Activated T-cell treated with anti-CD3 and anti-CD28 coated beads for 4 hours (primary cell): Measurements from ENCODE around the gene RXYLT1.
"Not testable (repeated sequence)": the region's sequence is repeated elsewhere in the genome, so short reads cannot be mapped to it uniquely, and the experiment has no call there.

Experiments used
- DNase-seq: peaks from one replicate; pipeline ENCODE4 v3.0.0-alpha.2; 2020

The RXYLT1 gene, protein sequence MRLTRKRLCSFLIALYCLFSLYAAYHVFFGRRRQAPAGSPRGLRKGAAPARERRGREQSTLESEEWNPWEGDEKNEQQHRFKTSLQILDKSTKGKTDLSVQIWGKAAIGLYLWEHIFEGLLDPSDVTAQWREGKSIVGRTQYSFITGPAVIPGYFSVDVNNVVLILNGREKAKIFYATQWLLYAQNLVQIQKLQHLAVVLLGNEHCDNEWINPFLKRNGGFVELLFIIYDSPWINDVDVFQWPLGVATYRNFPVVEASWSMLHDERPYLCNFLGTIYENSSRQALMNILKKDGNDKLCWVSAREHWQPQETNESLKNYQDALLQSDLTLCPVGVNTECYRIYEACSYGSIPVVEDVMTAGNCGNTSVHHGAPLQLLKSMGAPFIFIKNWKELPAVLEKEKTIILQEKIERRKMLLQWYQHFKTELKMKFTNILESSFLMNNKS

DNA sequence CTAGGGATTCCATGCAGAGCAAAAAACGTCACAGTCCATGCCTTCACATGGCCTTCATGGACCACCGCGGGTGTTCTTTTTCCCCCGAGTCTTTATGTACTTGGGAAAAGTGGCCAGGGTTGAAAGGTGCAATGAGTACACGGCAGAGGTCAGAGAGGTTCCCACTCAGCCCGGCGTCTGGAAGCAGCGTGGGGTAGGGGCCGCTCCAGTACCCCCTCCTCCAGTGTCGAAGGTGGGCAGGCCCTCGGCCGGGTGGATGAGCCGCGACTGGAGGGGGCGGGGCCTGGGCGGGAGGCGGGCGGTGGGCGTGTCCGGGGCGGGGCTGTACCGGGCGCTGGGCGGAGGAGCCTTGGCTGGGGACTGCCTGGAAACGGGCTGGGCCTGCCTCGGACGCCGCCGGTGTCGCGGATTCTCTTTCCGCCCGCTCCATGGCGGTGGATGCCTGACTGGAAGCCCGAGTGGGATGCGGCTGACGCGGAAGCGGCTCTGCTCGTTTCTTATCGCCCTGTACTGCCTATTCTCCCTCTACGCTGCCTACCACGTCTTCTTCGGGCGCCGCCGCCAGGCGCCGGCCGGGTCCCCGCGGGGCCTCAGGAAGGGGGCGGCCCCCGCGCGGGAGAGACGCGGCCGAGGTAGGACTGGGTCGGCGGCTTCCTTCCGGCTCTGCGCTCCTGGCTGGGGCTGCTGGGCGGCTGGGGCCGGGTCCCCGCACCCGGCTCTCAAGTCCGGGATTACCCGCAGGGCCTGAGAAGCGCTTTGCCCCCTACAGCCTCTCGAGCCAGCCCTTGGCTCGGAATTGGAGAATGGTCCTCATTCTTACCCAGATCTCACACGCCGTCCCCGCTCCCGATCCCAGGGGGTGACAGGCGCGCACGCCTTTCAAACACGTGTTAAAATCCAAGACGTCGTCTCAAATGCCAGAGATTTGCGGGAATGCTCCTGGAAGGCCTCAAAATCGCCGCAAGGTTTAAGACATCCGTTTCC is at the start of gene RXYLT1:
Gene RXYLT1 (plus strand): TSS at position 412 of the 984 bp plus-strand sequence. CDS start 52 bp downstream, at position 464.
- peak; percentile 72 for DNase-seq

DNA sequence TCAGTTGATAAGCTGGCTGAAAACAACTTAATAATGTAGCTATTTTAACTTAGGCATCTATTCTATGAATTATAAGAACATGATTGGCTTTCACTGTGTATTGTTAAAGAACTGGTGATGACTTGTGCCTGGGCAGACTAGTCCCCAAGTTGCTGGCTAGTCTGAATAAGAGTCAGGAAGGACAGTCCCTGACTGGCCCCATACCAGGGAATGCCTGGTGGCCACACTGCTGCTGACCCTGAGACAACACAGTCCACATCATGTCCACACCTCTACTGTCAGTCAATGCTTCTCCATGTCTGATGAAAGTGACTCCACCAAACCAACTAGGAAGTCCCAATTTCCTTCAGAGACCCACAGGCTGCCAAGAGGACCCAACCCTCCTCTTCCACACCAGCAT is 46.9 kb upstream of the RXYLT1 start:
- not testable (repeated sequence) for DNase-seq

DNA sequence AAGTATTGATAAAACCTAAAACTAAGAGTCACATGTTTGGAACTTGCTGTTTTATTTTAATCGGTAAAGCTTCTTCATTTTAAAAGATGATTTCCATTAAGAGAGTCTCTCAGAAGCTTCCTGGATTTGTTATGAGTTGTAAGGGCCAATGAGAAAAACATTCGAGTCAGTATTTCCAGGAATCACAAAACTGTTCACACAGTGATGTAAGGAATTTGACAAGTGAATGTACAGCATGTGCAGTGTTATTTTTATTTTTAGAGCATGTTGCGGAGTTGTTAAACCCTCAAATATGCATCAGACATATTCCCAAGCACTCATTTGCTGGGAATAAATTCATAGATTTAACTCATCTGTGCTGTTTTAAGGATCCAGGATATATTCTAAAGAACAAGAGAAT is 46.1 kb upstream of the RXYLT1 start:
- not testable (repeated sequence) for DNase-seq

DNA sequence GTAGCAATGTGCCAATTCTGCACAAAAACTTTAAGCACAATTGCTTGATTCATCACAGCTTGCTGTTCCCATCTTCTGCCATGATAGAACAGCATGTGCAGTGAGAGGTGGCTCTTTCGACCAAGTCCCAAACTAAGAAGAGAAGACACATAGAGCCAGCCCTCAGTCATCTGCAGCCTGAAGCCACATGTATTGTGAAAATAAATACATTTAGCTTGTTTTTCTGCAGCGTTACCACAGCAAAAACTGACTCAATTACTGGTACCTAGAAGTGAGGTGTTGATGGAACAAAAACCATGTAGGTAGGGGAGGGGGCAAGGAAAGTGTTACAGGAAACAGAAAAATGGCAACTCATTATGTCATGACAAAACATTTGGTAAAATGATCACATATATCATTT is 39.2 kb upstream of the RXYLT1 start:
- not testable (repeated sequence) for DNase-seq

DNA sequence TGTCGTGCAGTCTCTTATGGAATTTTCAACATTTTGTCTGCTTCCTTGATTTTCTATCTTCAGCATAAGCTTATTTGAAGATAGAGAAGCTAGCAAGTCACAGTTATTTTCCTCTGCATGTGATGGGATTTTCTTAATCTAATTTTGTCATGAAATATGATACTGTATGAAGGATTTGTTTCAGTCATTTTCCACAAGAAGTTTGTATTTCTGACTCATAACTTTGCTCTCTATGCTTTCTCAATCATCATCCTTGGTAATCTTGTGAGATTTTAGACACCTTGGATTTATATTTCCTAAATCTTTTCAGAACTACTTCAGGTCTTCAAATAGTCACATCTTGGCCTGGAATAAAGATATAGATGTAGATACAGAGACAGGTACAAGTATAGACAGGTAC is 38.3 kb upstream of the RXYLT1 start:
- not testable (repeated sequence) for DNase-seq

DNA sequence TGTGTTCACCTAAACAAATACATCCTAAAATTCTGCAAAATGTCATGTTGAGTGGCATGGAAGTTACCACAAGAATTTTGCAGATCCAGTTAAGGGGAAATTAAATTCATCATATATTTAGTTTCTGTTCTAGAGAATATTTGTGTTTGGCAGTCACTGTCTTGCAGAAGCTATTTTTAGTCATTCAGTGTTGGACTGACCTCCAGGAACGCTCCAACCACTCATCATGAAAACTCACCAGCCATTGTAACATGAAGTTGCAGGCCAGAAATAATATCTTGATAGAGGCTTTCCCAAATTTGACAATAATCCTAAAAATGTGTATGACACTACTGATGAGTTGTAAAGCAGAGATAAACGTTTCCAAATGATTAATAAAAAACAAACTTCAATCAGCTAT is 35.6 kb upstream of the RXYLT1 start:
- not testable (repeated sequence) for DNase-seq

DNA sequence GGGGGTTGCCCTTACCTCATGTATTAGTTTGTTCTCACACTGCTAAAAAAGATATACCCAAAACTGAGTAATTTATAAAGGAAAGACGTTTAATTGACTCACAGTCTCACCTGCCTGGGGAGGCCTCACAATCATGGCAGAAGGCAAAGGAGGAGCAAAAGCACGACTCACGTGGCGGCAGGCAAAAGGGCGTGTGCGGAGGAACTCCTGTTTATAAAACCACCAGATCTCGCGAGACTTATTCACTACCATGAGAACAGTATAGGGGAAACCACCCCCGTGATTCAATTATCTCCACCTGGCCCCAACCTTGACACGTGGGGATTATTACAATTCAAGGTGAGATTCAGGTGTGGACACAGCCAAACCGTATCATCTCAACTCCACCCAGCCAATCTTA is 33.2 kb upstream of the RXYLT1 start:
- DNase-seq: not testable (repeated sequence)

DNA sequence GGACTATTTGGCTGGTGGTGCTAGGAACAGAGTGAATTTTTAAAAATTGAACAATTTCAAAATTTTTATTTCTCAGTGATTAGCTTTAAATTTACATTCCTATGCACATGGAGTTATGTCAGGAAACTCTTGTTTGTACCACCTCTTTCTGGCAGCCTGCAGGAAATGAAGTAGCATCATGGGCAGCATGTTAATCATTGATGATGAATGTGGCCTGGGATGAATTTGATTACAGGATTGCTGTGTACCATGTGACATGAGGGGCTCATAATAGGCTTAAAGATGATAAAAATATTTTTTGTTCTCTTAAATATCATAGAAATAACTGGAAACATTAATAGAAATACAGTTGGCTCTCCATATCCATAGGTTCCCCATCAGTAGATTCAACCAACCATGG is 32.6 kb upstream of the RXYLT1 start:
- DNase-seq: not testable (repeated sequence)

DNA sequence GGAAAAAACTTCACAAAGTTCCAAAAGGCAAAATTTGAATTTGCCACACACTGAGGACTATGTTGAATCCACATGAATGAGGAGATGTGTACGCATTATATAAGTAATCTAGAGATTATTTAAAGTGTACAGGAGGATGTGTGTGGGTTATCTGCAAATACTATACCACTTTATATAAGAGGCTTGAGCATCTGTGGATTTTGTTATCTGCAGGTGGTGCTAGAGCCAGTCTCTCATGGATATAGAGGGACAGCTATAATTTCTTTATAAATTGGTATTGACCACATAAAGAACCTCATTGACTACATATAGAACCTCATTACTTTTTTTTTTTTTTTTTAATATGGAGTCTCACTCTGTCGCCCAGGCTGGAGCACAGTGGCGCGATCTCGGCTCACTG is 32.2 kb upstream of the RXYLT1 start:
- DNase-seq: no peak

DNA sequence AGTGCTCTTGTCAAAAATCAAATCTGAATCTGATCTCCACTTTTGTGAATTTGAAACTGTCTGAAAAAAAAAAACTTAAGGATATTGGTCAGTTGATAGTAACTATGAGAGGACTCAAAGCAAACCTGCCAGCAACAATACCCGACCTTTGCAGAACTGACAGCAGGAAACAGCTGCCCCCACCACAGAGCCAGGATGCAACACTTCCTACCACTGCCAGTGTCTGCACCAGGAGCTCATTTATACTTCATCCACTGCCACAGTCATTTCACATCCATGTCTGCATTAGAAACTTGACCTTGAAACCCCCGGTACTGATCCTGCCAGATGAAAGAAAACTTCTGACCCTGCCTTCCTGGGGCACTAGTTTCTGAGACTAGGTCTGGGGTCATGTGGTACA is 27.4 kb upstream of the RXYLT1 start:
- no peak for DNase-seq

DNA sequence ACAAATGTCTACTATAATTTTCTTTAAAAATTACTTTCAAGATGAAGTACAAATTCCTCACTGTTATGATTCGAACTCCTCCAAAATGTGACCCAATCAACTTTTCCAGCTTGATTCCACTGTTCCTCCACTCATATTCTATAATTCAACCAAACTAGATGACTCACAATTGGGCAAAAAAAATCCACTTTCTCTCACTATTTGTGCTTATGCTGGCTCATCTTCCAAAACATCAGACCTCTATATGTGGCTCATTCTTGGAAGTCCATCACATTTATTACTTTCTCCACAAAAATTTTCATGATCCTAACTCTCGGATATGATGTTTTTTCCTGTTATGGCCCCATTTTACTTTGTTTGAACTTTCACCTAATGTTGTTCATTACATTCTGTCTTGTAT is 26.9 kb upstream of the RXYLT1 start:
- DNase-seq: no peak

DNA sequence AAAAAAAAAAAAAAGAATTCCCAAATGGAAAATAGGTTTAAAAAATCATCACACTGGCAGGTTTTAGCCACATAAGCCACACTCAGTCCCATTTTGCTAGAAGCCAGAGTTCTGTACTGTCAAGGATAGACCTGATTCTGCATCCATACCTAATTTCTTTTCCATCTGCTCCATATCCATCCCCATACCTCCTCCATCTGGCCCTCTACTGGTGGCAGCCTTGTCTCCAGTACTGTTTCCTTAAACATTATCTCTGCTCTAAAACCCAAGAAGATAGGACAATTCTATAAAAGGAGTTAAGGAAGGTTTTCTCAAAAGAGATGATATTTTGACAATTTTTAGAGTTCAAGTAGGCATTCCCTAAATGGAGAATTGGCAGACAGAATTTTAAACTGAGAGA is 26.0 kb upstream of the RXYLT1 start:
- no peak for DNase-seq

DNA sequence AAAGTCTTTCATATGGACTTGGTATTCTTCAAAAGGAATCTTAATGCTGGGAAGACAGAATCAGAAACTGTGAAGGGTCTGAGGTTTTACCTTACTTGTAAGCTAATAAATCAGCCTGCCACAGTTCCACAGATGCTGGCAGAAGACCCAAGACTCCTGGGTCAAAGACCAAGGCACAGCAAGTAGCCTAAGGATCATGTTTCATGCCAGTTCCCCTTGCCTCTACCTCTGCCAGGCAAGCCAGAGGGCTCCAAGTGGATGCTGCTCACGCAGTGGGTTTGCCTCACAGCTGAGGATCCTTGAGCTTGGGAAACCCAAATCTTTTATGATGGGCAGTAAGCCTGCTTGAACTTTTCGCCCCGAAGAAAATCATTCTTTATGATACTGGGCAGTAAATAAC is 15.2 kb upstream of the RXYLT1 start:
- no peak for DNase-seq

DNA sequence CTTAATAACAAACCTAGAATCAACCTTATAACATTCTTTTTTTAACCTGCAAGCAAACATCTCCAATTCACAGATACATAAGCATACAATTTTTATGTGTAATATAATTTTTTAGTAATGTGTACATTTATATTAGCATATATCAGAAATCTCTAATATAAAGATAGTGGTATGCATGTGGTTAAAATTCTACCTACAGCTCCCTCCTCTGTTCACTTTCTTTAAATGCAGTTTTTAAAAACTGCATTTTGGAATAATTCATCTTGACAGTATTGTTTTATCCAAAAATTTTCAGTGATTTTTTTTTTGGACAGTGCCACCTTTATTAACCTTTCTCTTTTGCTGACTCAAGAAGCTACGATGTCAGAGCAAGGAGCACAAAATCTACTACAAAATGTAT is 13.2 kb upstream of the RXYLT1 start:
- no peak for DNase-seq

DNA sequence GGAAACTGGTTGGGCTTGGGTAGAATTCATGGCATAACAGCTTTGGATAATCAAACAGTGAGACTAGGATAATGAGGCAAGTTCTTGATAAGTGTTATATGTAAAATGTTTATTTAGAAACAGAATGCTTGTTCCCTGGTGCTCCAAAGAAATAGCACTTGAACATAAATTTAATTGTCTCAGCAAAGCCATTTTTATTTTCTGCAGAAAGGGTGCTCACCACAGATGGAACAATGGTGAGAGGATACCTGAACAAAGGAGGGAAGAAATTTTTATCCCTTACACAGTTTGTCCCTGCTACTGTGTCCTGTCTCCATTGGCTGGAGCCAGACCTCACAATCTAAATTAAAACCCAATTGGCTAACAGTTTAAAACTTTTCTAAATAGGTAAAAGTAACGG is 9.3 kb upstream of the RXYLT1 start:
- no peak for DNase-seq

DNA sequence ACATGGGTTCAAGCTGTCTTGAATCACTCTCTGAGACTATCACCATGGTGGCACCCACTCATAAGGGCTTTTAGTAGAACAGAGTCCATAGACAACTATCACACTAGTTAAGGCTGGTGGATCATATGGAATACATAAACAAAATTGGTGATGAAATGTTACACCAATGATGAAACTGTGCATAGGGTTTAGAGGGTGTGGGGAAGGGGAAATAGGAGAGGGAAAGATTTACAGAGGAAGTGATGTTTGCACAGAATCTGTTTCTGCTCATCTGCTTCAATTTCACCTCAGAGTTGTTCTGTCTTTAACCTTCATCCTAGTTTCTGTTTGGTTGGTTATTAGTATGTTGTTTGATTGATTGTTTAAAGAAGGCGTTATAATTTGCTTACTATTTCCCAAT is 2.4 kb upstream of the RXYLT1 start:
- no peak for DNase-seq

DNA sequence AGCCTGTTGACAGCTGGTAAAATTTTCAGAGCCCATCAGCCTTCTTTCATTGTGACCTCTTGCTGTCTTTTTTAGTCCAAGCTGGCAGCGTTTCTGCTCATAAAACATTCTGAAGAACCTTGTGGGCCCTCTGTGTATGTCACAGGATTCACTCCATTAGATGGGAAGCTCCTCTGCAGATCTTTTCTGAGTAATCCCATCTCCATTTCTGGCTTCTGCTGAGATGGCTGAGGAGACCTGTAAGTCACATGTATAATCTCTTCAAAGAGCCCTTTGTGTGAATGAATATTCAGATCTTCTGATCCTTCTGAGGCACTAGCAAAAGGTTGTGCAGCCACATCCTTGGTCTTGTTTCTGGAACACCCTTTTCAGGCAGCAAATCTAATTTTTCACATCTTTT is 2.8 kb downstream of the RXYLT1 start:
- no peak for DNase-seq

DNA sequence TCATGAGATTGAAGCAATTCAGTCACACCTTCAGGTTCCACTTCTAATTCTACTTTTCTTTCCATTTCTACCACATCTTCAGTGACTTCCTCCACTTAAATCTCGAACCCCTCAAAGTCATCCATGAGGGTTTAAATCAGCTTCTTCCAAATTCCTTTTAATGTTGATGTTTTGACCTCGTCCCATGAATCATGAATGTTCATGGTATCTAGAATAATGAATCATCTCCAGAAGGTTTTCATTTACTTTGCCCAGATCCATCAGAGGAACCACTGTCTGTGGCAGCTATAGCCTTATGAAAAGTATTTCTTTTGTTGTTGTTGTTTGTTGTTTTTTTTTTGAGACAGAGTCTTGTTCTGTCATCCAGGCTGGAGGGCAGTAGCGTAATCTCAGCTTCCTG is 7.6 kb downstream of the RXYLT1 start:
- DNase-seq: no peak

DNA sequence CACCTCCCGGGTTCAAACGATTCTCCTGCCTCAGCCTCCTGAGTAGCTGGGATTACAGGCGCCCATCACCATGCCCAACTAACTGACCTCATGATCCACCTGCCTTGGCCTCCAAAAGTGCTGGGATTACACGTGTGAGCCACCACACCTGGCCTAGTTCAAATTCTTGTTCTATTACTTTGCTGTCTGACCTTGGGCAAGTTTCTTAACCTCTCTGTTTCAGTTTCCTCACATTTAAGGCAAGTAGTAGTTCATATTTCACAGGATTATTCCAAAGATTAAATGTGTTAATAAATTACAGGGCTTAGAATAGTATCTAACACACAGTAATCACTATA is 10.9 kb downstream of the RXYLT1 start:
- no peak for DNase-seq

DNA sequence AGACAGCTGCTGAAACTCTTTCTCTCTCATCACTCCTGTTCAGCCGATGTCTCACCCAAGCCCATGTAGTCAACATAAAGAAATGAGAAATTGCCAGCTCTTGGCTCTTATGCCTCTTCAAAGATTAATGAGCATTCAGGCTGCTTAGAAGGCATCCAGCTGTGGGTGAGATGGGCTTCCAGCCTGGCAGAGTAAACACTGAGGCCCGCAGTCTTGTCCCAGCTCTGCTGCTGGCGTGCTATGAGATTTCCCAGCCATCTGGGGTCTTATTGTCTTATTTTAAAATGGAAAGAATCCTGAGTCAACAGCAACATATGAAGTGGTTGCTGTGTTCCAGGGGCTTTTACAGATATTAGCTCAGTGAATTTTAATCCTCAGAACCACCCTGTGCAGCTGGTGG is 12.6 kb downstream of the RXYLT1 start:
- no peak for DNase-seq

DNA sequence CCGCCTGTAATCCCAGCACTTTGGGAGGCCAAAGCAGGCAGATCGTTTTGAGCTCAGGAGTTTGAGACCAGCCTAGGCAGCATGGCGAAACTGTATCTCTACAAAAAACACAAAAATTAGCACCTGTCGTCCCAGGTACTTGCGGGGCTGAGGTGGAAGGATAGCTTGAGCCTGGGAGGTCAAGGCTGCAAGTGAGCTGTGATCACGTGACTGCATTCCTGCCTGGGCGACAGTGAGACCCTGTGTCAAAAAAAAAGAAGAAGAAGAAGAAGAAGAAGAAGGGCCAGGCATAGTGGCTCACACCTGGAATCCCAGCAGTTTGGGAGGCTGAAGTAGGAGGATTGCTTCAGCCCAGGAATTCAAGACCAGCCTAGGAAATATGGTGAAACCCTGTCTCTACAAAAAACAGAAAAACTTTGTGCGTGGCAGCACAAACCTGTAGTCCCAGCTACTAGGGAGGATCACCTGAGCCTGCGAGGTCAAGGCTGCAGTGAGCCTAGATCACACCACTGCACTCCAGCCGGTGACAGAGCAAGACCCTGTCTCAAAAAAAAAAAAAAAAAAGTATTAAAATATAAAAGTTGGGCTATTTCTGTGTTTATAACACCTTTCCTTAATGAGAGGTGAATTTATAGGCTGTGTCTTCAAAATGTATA is 15.5 kb downstream of the RXYLT1 start:
- no peak for DNase-seq

DNA sequence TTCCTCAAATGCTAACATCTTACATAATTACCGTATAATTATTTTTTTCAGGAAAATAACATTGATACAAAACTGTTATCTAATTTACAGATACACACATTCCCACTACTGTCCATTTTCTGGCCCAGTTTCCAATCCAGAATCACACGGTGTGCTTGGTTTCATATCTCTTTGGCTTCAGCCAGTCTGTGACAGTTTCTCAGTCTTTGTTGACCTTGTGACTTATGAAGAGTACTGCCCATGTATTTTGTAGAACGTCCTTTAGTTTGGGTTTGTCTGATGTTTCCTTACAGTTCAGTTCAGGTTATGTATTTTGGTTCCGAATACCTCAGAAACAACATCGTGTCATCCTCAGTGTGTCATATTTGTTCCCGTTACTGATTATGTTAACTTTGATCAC is 16.2 kb downstream of the RXYLT1 start:
- no peak for DNase-seq

DNA sequence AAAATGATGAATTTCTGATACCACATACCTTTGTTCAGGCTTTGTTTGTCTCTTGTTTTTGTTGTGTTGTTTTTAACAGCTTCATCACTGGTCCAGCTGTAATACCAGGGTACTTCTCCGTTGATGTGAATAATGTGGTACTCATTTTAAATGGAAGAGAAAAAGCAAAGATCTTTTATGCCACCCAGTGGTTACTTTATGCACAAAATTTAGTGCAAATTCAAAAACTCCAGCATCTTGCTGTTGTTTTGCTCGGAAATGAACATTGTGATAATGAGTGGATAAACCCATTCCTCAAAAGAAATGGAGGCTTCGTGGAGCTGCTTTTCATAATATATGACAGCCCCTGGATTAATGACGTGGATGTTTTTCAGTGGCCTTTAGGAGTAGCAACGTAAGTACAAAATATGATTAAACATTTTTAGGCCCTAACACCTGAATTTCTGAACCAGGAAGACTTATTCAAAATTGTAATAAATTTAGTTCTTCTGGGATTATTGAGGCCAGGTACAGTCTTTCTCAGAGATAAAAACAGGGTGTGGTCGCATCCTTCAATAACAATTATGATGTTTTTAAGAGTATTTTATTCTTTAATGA is 22.4 kb downstream of the RXYLT1 start:
- DNase-seq: no peak
